BJ (cell line): ENCODE data around the gene TANK. TPM values are rescaled to one million over a fixed set of nuclear protein-coding genes. Genes with fewer than 3 reads are reported as not detected.

Source experiments
- CTCF ChIA-PET: fragments of 350-600 bp; formaldehyde crosslinking; extraction: SDS; loops from one replicate; lab custom pipeline; 2021; ENCODE audit warnings: antibody characterized with exemption, inconsistent platforms; lab: Yijun Ruan, JAX
- POLR2A ChIA-PET: fragments of 300-600 bp; sonication (Branson Sonifier 250); formaldehyde crosslinking; extraction: SDS; loops from one replicate; lab custom pipeline; 2021; ENCODE audit warnings: antibody characterized with exemption; lab: Charles Lee
- DNase-seq: peaks from one replicate; pipeline ENCODE4 v3.0.0-alpha.2; 2011; ENCODE audit warnings: low read depth
- H3K27me3 ChIP-seq: 2 replicates; pipeline ENCODE4 v1.6.0; 2011; ENCODE audit warnings: low read length; ENCODE audit not compliant: control insufficient read depth, insufficient read depth
- H3K36me3 ChIP-seq: 2 replicates; pipeline ENCODE4 v1.5.1; 2011; ENCODE audit warnings: low read length; ENCODE audit not compliant: control insufficient read depth, insufficient read depth
- H3K4me3 ChIP-seq: 2 replicates; pipeline ENCODE4 v1.5.1; 2011; ENCODE audit warnings: low read depth, mild to moderate bottlenecking, control low read depth, low read length
- CTCF ChIP-seq: IDR thresholded peaks from 2 replicates; pipeline ENCODE4 v1.5.1; 2011; ENCODE audit warnings: low read depth, mild to moderate bottlenecking, control low read depth, inconsistent platforms, low read length, moderate library complexity; ENCODE audit not compliant: insufficient read depth
- polyA plus RNA-seq: library from polyadenylated mRNA; depleted of rRNA; stranded (reverse); fragments of >200 nt; gene quantifications from 2 replicates; pipeline ENCODE4 v1.2.3, GENCODE V29; 2011

The TANK gene
- polyA plus RNA-seq, 1 experiment: 29.8 TPM

GRCh38 chr2:161230959-161231358 is 70.7 kb downstream of the TANK start:
- Histone ChIP-seq H3K27me3 (no peaks in the 10 kb centered on the region), H3K36me3 (peaks cover 3% of the 10 kb centered on the region), H3K4me3 (no peak overlapping the region)
- TF ChIP-seq CTCF: no peak
- POLR2A ChIA-PET: no interaction called here
- no peak for DNase-seq
- CTCF ChIA-PET: no interaction called here

GRCh38 chr2:161232571-161232970 is 72.3 kb downstream of the TANK start:
- ChIA-PET CTCF (interaction anchor here (1.4 kb wide), 1 partner anchor 9 kb away, joined by 5 read pairs; no protein-coding TSS in a partner anchor), POLR2A (no interaction called here)
- Histone ChIP-seq H3K36me3 (peaks cover 3% of the 10 kb centered on the region), H3K4me3 (no peak overlapping the region), H3K27me3 (no peaks in the 10 kb centered on the region)
- no peak for DNase-seq
- TF ChIP-seq CTCF: no peak

GRCh38 chr2:161233858-161234431 is 73.7 kb downstream of the TANK start:
- DNase-seq: no peak
- H3K4me3 ChIP-seq: no peak overlapping the region
- no peaks in the 10 kb centered on the region for H3K27me3 ChIP-seq
- ChIA-PET CTCF (no interaction called here), POLR2A (no interaction called here)
- no peak for TF ChIP-seq CTCF
- H3K36me3 ChIP-seq: peaks cover 2% of the 10 kb centered on the region

- Histone ChIP-seq H3K4me3 (no peak overlapping the region), H3K36me3 (peaks cover 2% of the 10 kb centered on the region), H3K27me3 (no peaks in the 10 kb centered on the region)
- ChIA-PET CTCF (no interaction called here), POLR2A (no interaction called here)
- no peak for TF ChIP-seq CTCF
- DNase-seq: no peak
Measured at GRCh38 chr2:161234627-161235026, 74.4 kb downstream of the TANK start.

- no peaks in the 10 kb centered on the region for H3K36me3 ChIP-seq
- CTCF ChIA-PET: interaction anchor here (0.8 to 1.8 kb wide), 6 partner anchors 9 to 94 kb away, joined by 3 to 14 read pairs (median 4); no protein-coding TSS in a partner anchor
- peak overlapping the region; percentile 64 for H3K4me3 ChIP-seq
- peak; percentile 8 for DNase-seq
- POLR2A ChIA-PET: no interaction called here
- no peaks in the 10 kb centered on the region for H3K27me3 ChIP-seq
- no peak for TF ChIP-seq CTCF
Measured at GRCh38 chr2:161237392-161238264, 77.4 kb downstream of the TANK start.
